Panc1 (cell line): ENCODE data around the gene CABLES2. TPM values are rescaled to one million over a fixed set of nuclear protein-coding genes. Genes with fewer than 3 reads are reported as not detected.

Source experiments
- ATAC-seq: fragments of 200-7000 bp; cut with Tn5 transposase; 2 replicates; pipeline ENCODE4 v1.9.1; 2020; ENCODE audit warnings: mild to moderate bottlenecking, moderate library complexity
- BruUV-seq: library from RNA; stranded (reverse); fragments of 400-500 nt; replicated peaks from 2 replicates; lab custom pipeline; 2021; lab: Mats Ljungman, UMichigan
- CTCF ChIA-PET: fragments of 300-600 bp; sonication (Branson Sonifier 250); formaldehyde crosslinking; loops from one replicate; lab custom pipeline; 2022; ENCODE audit warnings: antibody characterized with exemption; lab: Charles Lee
- POLR2A ChIA-PET: fragments of 300-600 bp; sonication (Branson Sonifier 250); formaldehyde crosslinking; loops from one replicate; lab custom pipeline; 2022; ENCODE audit warnings: antibody characterized with exemption; lab: Charles Lee
- DNase-seq: peaks from one replicate; pipeline ENCODE4 v3.0.0-alpha.2; 2010; ENCODE audit warnings: low read depth, low spot score
- H3K27ac ChIP-seq: 2 replicates; pipeline ENCODE4 v1.5.1; 2011; ENCODE audit warnings: mild to moderate bottlenecking, low read length, inconsistent platforms
- H3K27me3 ChIP-seq: fragments of 200-500 bp; sonication (Bioruptor generic); 2 replicates; pipeline ENCODE4 v1.6.0; 2014; ENCODE audit warnings: low read length, inconsistent platforms; ENCODE audit not compliant: control insufficient read depth, insufficient read depth
- H3K36me3 ChIP-seq: fragments of 200-500 bp; sonication (Bioruptor generic); 2 replicates; pipeline ENCODE4 v1.5.1; 2014; ENCODE audit warnings: inconsistent platforms, mild to moderate bottlenecking, low read length, moderate library complexity; ENCODE audit not compliant: control insufficient read depth, insufficient read depth
- H3K4me1 ChIP-seq: 2 replicates; pipeline ENCODE4 v1.5.1; 2011; ENCODE audit warnings: inconsistent platforms, mild to moderate bottlenecking, low read length, moderate library complexity; ENCODE audit not compliant: control insufficient read depth, insufficient read depth
- H3K4me3 ChIP-seq, 2 experiments: 2 replicates each; pipeline ENCODE4 v1.5.1; 2011 to 2012; ENCODE audit warnings: low read depth in 2 of 2, low read length in 2 of 2, mild to moderate bottlenecking in 2 of 2, inconsistent platforms in 1 of 2, moderate library complexity in 1 of 2
- H3K9me3 ChIP-seq: fragments of 200-500 bp; sonication (Bioruptor generic); 2 replicates; pipeline ENCODE4 v1.5.1; 2014; ENCODE audit warnings: low read depth, mild to moderate bottlenecking, inconsistent platforms, low read length, moderate library complexity; ENCODE audit not compliant: control insufficient read depth, insufficient read depth
- POLR2AphosphoS5 ChIP-seq: IDR thresholded peaks from 2 replicates; pipeline ENCODE4 v1.6.1; 2012; ENCODE audit warnings: mild to moderate bottlenecking, low read depth, low read length, moderate library complexity
- REST ChIP-seq, 2 experiments: IDR thresholded peaks; 2 replicates each; pipeline ENCODE4 v1.6.1; 2011 to 2012; ENCODE audit warnings: low read depth in 2 of 2, control low read depth in 1 of 2, low read length in 1 of 2, mild to moderate bottlenecking in 1 of 2, moderate library complexity in 1 of 2; ENCODE audit not compliant: insufficient read depth in 1 of 2
- SIN3A ChIP-seq: IDR thresholded peaks from 2 replicates; pipeline ENCODE4 v1.6.1; 2012; ENCODE audit warnings: low read depth, mild to moderate bottlenecking, low read length, moderate library complexity, borderline replicate concordance; ENCODE audit not compliant: insufficient read depth
- TCF7L2 ChIP-seq: IDR thresholded peaks from 2 replicates; pipeline ENCODE4 v1.6.1; 2011; ENCODE audit warnings: mild to moderate bottlenecking, low read depth, low read length, inconsistent platforms
- in situ Hi-C: cut with HindIII; loops from 2 replicates; pipeline ENCODE4 v1.10.0; 2016; ENCODE audit warnings: low sequenced_read_pairs, low pct_unique_long_range_greater_than_20kb
- intact Hi-C: fragments of 100-400 bp; cut with micrococcal nuclease; formaldehyde crosslinking; loops from one replicate; pipeline ENCODE4 v1.10.0; 2022; ENCODE audit not compliant: unreplicated experiment
- total RNA-seq: library from RNA; stranded (reverse); gene quantifications from one replicate; pipeline ENCODE4 v1.2.1, GENCODE V29; 2021; ENCODE audit not compliant: unreplicated experiment
- TF ChIP-seq, protein P1 (sequence below): fragments of 450-650 bp; IDR thresholded peaks from 2 replicates; pipeline ENCODE4 v1.5.1; 2017; ENCODE audit warnings: mild to moderate bottlenecking

The CABLES2 gene
- total RNA-seq, 1 experiment from 2014 or later: 9.8 TPM

DNA sequence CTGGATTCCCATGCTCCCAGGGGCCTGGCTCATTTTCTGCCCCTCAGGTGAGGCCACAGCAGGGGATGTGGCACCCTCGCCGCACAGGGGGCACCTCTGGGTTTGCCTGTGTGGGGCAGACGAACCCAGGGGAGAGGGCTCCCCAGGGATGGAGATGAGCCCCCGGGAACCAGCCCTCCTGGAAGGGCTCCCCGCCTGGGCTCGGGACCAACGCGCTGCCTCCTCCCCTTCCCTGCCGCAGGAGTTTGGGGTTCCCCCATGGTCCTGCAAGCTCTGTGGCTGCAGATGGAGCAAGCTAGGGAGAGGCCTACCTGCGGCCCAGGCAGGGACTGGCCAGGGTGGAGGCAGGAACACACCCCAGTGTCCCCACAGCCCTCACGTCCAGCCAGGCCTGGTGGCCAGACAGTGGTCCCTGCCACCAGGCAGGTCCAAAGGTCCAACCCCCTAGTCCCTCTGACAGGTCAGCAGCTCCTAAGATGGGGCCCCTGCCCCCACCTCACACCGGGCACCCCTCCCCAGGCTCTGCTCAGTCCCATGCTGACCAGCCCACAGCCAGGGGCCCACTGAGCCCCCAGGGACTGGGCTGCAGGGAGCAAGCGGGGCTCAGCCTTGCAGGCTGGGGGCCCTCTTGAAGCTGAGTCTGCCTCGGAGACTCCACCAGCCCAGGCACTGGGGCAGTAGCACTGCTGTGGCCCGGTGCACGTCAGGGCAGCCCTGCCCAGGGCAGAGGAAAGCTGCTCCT lies 53.6 kb downstream of the CABLES2 start:
- Histone ChIP-seq H3K4me1 (peaks cover 86% of the 10 kb centered on the region), H3K36me3 (peaks cover 2% of the 10 kb centered on the region), H3K27ac (peak overlapping the region; percentile 93), H3K4me3 (no peak overlapping the region), H3K27me3 (no peaks in the 10 kb centered on the region), H3K9me3 (no peaks in the 10 kb centered on the region; the same call in 1 of the 2 replicates)
- ChIA-PET CTCF (no interaction called here), POLR2A (interaction anchor here (0.5 kb wide), 1 partner anchor 13 kb away, joined by 15 read pairs; no protein-coding TSS in a partner anchor)
- intact Hi-C loops: no loop called here
- TF ChIP-seq TCF7L2 (no peak), POLR2AphosphoS5 (no peak), SIN3A (no peak), REST (IDR thresholded peaks at IDR 0.05; ENCODE audit: insufficient read depth in 1 of 2, low read depth in 2 of 2, low read length in 1 of 2) (no peak)
- TF ChIP-seq, protein P1, sequence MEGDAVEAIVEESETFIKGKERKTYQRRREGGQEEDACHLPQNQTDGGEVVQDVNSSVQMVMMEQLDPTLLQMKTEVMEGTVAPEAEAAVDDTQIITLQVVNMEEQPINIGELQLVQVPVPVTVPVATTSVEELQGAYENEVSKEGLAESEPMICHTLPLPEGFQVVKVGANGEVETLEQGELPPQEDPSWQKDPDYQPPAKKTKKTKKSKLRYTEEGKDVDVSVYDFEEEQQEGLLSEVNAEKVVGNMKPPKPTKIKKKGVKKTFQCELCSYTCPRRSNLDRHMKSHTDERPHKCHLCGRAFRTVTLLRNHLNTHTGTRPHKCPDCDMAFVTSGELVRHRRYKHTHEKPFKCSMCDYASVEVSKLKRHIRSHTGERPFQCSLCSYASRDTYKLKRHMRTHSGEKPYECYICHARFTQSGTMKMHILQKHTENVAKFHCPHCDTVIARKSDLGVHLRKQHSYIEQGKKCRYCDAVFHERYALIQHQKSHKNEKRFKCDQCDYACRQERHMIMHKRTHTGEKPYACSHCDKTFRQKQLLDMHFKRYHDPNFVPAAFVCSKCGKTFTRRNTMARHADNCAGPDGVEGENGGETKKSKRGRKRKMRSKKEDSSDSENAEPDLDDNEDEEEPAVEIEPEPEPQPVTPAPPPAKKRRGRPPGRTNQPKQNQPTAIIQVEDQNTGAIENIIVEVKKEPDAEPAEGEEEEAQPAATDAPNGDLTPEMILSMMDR: no peak
- in situ Hi-C loops: no loop called here
- no TSS peak for BruUV-seq
- ATAC-seq (0 out of 2 replicates have a peak, but pooled peaks have one; percentile 2), DNase-seq (no peak)

GRCh38 chr20:62352402-62353288 lies 54.4 kb downstream of the CABLES2 start:
- no peak for DNase-seq
- Histone ChIP-seq H3K27me3 (no peaks in the 10 kb centered on the region), H3K9me3 (no peaks in the 10 kb centered on the region; the same call in 1 of the 2 replicates), H3K27ac (peak overlapping the region; percentile 93), H3K4me3 (no peak overlapping the region), H3K4me1 (peaks cover 78% of the 10 kb centered on the region), H3K36me3 (peaks cover 6% of the 10 kb centered on the region)
- CTCF ChIA-PET: no interaction called here
- ATAC-seq: peak; percentile 39
- in situ Hi-C loops: no loop called here
- no peak for TF ChIP-seq REST (IDR thresholded peaks at IDR 0.05; ENCODE audit: insufficient read depth in 1 of 2, low read depth in 2 of 2, low read length in 1 of 2)
- no peak; the same call in 1 of the 2 replicates for TF ChIP-seq POLR2AphosphoS5
- TF ChIP-seq SIN3A: no peak
- TF ChIP-seq TCF7L2: no peak
- TF ChIP-seq, protein P1: no peak
- intact Hi-C loops: no loop called here
- POLR2A ChIA-PET: interaction anchor here (0.7 kb wide), 1 partner anchor 10 kb away, joined by 3 read pairs; no protein-coding TSS in a partner anchor
- no TSS peak for BruUV-seq
